Limb (tissue), 2 donors: ENCODE results near the gene PET100.

Source experiments
- DNase-seq, 2 donors: peaks; one replicate each; pipeline ENCODE4 v3.0.0-alpha.2; 2016; ENCODE audit errors: extremely low spot score in 2 of 2

Gene PET100

DNA sequence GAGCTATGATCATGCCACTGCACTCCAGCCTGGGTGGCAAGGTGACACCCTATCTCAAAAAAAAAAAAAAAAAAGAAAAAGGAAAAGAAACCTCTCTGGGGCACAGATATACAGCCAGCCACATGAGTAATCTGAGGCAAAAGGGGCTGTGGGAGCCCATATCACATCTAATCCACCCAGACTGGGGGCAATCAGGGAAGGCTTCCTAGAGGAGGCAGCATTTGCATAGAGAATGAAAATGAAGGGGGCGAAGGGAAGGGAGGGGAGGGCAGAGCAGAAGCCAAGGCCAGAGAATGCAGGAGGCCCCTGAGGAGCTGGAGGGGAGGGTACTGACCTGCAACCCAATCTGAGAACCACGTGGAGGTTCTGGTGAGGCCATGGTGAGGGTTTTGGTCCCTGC is 20.6 kb downstream of the PET100 start:
- DNase-seq = no peak

DNA sequence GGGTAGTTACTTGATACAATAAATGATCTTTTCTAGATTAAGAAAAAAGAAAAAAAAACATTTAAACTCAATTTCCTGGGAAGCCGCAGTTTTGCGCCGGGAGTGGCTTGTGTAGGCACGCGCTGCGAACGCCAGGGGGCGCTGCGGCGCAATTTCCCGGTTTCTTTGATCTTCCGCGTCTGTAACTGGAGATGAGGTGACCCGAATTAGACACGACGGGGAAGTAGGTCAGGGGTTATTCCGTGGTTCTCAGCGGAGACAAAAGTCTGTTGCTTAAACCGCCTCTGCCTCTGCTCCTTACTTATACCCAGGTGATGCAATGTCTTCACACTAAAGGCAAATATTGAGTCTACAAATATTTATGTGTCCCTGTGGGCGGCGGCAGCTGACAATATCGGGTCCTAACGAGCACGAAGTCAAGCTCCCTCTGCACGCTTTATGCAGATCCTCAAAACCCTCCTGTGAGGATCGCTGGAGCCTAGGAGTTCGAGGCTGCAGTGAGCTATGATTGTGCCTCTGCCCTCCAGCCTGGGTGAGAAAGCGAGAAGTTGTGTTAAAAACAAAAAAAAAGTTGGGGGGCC is 22.6 kb downstream of the PET100 start:
- DNase-seq = peak; percentile 55 to 90

DNA sequence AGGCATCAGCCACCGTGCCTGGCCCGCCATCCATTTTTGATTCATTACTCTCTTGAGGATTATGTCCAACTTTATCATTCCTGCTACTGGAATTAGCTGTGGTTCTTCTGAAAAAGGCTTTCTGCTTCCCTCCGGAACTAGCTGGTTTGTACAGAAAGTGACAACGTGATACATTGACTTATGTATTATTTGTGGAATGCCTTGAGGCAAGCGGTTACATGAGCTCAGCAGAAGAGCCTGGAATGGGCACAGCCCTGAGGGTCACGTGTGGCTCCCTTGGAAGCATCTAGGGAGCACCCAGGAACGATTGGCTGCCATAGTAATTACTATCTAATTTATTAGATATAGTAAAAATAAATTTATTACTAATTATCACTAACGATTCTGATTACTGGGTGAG is 24.8 kb downstream of the PET100 start:
- DNase-seq = no peak

DNA sequence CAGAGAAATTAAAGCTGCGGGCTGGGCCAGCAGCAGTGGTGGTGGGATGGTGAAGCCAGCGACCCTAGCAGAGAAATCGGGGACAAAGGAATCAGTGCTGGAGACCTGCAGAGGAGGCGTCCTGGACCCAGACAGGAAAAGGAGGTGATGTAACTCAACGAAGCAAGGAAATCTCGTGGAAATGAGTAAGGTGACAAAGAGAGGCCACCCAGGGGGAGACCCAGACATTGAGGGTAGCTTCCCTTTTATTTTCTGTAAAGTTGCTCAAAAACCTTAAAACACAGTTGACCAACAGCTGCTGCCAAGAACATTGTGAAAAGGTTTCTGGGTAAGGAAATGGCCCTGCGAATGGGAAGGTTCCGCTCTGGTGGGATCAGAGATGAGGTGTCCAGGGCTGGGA is 26.0 kb downstream of the PET100 start:
- no peak for DNase-seq

DNA sequence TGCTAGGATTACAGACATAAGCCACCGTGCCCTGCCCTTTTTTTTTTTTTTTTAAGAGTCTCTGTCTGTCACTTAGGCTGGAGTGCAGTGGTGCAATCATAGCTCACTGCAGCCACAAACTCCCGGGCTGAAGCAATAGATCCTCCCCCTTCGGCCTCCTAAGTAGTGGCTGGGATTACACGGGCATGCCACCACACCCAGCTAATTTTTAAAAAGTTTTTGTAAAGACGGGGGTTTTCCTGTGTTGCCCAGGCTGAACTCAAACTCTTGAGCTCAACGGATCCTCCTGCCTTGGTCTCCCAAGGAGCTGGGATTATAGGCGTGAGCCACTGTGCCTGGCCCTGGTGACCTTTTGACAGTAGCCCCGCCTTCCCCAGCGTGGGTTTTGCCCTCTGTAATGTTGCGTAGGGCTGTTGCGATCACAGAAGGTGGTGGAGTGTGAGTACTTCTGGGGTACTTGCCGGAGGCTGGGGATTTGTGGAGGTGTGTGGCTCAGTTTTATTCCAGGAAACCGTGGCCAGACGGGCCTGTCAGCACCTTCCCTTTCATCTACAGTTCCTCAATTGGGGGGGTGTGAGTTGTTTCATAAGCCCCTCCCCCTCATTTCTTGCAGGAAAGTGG is 27.6 kb downstream of the PET100 start:
- no peak for DNase-seq

DNA sequence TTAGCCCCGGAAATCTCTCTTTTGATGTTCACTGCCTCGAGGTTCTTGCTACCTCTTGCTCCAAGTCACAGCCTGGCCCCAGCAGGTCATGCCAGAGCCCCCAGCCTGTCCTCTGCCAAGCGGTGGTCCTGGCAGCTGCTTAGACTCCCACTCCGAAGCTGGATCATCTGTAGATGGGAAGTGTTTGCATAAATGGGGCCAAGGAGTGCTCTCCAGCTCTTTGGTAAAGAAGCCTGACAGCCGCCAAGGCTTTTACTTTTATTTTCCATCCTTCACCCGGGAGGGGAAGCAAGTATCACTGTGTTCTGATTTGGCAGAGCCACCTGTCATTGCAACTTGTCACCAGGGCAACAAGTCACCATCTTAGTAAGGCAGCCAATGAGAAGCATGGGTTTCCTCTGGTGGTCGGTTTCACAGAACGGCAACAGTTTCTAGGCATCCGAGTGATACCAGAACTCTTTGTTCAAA is 28.7 kb downstream of the PET100 start:
- DNase-seq = no peak

DNA sequence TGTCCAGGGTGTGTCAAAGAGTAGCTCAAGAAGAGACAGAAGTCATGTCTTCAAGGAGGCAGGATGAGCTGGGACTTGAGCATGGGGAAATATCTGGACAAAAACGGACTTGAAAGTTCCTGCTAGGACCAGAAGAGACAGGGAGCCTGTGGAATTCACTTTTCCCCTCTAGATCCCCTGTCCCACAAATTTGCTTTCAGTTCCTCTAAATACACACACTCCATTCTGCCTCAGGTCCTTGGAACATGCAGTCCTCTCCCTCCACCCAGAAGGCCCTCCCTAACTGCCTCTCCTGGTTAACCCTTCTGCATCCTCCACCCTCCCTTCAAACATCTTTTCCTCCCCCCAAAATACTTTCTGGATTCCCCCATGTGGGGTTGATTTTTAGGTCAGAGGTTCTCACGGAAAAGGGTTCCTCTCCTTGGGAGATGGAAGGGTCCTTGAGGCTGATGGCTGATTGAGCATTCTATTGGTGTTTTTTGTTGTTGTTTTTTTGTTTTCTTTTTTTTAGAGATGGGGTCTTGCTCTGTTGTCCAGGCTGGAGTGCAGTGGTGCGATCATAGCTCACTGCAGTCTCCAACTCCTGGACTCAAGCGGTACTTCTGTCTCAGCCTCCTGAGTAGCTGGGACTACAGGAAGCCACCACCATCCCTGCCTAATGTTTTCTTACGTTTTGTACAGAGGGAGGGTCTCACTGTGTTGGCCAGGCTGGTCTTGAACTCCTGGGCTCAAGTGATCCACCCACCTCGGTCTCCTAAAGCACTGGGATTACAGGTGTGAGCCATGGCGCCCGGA is 32.3 kb downstream of the PET100 start:
- DNase-seq = no peak

DNA sequence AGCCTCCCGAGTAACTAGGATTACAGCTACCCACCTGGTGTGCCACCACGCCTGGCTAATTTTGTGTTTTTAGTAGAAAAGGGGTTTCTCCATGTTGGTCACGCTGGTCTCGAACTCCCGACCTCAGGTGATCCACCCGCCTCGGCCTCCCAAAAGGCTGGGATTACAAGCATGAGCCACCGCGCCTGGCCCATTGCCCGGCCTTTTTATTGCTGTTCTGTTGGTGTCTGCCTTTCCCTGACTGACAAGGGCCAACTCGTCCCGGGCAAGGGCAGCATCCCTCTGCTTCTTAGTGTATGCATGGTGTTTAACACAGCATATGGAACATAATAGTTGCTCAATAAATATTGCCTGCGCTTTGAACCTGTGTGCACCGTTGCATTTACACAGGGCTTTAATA is 33.1 kb downstream of the PET100 start:
- DNase-seq = no peak

DNA sequence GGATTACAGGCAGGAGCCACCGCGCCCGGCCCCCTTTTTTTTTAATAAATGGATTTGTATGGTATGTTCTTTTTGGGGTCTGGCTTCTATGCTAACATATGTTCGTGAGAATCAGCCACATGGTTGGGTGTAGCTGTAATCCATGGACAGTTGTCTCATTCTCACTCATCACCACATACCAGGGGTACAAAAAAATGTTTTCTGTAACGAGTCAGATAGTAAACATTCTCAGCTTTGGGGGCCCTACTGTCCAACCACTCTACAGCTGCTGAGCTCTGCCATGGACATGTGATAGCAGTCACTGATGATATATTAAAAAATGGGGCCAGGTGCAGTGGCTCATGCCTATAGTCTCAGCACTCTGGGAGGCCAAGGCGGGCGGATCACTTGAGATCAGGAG is 34.1 kb downstream of the PET100 start:
- DNase-seq = no peak

DNA sequence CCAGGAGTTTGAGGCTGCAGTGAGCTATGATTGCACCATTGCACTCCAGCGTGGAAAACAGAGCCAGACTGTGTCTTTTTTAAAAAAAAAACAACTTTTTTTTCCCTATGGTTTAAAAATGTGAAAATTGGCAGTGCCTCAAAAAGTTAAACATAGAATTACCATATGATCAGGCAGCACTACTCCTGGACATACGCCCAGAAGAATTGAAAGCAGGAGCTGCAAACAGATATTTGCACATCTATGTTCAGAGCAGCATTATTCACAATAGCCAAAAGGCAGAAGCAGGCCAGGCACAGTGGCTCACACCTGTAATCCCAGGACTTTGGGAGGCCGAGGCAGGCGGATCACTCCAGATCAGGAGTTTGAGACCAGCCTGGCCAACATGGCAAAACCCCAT is 35.5 kb downstream of the PET100 start:
- DNase-seq = peak in 1 of 2 donors; percentile 79

DNA sequence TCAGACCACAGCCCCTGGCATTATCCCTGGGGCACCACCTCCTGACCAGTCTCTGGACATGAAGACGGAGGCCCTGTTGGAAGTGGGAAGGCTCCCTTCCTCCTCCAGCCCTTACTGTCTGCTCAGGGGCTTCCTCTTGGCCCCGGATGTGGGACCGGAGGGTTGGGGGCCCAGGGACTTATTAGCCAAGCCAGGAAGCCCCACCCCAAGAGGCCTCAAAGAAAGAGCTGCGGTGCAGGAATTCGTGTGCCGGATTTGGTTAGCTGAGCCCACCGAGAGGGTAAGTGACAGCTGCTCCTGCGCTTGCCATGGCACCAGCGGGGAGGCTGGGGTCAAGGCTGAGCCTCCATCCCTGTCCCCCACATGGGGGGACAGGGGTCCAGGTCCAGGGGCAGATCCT is 39.2 kb downstream of the PET100 start, which contains the start of gene RETN:
Gene RETN (plus strand): TSS at position 208 of the 400 bp plus-strand sequence. CDS start 278 bp downstream, outside the sequence.
- no peak for DNase-seq

DNA sequence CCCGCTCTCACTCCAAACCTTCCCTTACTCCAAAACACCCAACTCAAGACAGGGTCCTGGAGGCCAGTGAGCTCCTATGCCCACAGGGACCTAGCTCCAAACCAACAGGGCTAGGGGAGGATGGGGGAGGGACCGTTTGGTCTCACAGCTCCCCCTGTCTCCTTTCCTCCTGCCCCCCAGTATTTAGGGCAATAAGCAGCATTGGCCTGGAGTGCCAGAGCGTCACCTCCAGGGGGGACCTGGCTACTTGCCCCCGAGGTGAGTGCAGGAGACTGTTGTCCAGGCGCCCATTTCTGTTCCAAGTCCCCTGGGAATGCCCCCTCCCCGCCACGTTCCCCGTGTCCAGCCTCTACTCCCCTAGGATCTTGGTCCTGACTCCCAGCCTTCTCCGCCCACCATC is 40.0 kb downstream of the PET100 start:
- DNase-seq = no peak

DNA sequence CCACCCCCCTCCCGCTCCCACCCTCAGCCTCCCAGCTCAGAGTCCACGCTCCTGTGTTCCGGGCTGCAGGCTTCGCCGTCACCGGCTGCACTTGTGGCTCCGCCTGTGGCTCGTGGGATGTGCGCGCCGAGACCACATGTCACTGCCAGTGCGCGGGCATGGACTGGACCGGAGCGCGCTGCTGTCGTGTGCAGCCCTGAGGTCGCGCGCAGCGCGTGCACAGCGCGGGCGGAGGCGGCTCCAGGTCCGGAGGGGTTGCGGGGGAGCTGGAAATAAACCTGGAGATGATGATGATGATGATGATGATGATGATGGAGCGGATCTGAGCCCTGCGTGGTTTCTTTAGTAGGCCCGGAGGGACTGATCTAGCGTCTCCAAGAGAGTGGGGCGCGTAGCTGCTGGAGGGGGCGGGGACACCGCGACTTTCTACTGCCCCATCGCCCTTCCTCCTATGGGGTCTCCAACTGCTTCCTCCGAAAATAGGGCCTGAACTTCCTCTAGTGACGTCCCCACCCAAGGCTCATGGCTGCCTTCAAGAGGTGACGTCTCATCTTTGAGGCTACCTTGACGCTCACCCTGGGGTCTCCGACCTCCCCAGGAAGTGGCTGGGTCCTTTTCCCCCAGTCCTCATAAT is 40.7 kb downstream of the PET100 start:
- peak in 1 of 2 donors; percentile 51 for DNase-seq

DNA sequence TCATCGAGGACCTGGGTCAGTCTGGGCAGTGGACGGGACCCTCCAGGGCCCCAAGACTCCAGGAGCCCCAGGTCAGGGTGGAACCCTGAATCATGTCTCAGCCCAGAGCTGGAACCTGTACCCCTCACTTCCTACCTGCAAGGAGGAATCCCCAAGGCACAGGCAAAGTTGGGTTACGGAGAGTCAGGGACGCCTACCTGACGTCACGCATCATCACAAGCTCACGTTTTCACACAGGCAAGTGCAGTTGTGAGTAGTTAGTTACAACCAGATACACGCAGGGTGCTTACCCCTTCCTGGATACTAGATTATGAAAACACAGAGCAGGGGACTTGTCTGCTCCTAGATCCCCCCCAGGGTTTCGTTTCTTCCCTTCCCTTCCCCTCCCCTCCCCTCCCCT is 41.2 kb downstream of the PET100 start:
- no peak for DNase-seq

DNA sequence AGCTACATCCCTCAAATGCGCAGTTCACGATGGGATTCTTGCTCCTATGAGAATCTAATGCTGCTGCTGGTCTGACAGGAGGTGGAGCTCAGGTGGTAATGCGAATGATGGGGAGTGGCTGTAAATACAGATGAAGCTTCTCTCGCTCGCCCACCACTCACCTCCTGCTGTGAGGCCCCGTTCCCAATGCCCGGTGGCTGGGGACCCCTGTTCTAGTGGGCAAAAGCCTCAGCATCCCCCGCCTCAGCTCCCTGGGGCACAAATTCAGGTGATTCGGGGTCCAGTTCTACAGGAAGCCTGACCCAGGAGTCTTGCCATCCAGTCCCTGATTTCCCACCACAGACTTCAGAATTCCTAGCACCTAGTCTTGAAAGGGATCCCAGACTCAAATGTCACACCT is 42.9 kb downstream of the PET100 start:
- no peak for DNase-seq

DNA sequence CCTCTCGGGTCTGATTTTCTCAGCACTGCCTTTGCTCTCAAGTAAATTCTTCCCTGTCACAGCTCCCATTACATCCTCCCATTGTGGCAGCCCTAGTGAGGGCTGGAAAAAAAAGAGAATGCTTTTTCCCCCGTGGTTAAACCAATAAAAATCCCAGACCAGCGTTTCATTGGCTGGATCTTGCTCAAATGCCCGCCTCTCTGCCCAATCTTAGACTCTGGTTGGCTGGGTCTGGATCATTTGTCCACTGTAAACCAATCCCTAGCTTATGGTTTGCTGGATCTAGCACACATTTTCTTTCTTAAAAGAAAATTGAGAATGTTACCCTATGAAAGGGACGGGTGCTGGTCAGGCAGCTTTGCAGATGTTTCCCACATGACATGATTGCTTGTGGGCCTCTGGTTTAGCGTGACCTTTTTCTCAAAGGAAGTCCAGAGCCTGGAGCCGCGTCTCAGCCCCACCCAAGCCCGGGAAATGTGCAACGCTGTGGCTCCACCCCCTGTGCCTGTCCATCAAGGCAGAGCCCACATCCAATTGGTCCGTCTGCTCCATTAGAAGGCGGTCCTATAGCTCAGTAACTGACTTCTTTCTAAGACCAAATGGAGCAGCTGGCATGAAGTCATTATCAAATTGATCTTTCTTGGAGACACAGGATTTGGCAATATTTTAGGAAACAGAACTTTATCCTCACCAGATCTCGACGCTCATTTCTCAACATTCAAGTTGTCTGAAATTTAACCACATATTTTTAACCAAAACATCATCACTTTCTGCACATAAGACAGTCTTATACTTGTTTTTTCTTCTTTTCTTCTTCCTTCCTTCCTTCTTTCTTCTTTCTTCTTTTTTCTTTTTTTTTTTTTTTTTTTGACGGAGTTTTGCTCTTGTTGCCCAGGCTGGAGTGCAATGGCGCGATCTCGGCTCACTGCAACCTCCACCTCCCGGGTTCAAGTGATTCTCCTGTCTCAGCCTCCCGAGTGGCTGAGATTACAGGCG is 44.7 kb downstream of the PET100 start:
- DNase-seq = peak; percentile 32 to 54

DNA sequence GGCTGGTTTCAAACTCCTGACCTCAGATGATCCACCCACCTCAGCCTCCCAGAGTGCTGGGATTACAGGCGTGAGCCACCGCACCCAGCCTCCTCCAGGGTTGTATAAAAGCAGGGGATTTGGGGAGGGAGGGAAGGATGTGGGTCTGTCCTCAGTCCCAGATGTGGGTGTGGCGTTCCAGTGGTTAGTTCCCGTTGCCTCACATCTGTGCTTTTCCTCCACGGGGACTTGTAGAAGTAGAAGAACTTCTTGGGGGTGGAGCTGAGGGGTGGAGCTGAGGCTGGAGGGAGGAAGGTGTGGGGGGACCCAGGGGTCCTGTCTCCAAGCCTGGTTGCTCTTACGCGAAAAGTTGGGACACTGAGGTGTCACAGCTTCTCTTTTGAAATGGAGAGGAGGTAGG is 46.8 kb downstream of the PET100 start:
- DNase-seq = no peak

DNA sequence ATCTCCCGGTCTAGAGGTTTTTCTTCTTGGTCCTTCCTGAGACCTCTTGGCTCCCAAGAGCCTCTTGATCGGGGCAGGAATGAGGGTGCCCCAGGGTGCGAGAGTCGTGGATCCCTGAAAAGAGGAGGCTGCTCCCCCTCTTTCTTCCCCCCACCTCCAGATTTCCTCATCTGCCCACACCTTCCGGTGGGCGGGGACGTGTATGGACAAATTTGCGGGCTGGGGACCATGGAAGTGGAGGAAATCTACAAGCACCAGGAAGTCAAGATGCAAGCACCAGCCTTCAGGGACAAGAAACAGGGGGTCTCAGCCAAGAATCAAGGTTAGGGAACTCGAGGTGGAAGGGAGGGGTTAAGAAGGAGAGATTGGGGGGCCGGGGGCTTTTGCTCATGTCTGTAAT is 47.3 kb downstream of the PET100 start, which contains the start of gene MCEMP1:
Gene MCEMP1 (plus strand): TSS at position 237 of the 400 bp plus-strand sequence. CDS start 31 bp downstream, at position 268.
- no peak for DNase-seq

DNA sequence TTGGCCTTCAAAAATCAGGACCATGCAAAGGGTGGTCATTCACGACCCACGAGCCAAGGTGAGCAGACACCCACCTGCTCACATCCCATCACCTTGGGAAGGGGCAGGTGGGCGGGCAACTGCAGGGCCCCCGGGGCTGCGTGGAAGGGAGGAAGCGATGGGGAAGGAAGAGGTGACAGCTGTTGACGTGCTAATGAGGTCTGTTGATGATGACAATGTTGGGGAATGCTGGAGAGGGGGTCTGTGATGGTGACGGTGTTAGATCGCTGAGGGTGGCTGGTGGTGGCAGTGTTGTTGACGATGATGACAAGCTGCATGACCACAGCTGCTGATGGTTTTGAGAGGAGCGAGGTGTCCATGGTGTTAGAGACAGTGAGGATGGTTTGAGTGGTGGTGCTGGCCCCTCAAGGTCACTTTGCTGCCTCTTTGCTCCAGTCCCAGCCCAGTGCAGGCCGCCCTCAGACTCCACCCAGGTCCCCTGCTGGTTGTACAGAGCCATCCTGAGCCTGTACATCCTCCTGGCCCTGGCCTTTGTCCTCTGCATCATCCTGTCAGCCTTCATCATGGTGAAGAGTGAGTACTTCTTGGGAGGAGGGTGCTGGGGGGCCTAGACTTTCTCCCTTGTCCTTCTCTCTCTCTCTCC is 48.2 kb downstream of the PET100 start:
- no peak for DNase-seq
